RWPE2 (cell line): ENCODE data around the gene LEPROT.

Source experiments
- ATAC-seq: fragments of 200-7000 bp; cut with Tn5 transposase; 3 replicates; pipeline ENCODE4 v1.9.1; 2021; ENCODE audit warnings: low read depth
- DNase-seq: peaks from one replicate; pipeline ENCODE4 v3.0.0-alpha.2; 2020; ENCODE audit warnings: low spot score
- H3K27ac ChIP-seq: fragments of 450-650 bp; 2 replicates; pipeline ENCODE4 v1.5.1; 2017; ENCODE audit warnings: mild to moderate bottlenecking; ENCODE audit not compliant: poor library complexity, severe bottlenecking
- H3K27me3 ChIP-seq: fragments of 250-450 bp; sonication (Bioruptor Pico); 2 replicates; pipeline ENCODE4 v1.5.1; 2021; ENCODE audit warnings: mild to moderate bottlenecking, moderate library complexity; ENCODE audit not compliant: insufficient read depth, poor library complexity, severe bottlenecking
- H3K36me3 ChIP-seq: fragments of 250-450 bp; sonication (Bioruptor Pico); 2 replicates; pipeline ENCODE4 v1.5.1; 2020; ENCODE audit warnings: low read depth, mild to moderate bottlenecking, moderate library complexity
- H3K4me1 ChIP-seq: fragments of 250-450 bp; sonication (Bioruptor Pico); 2 replicates; pipeline ENCODE4 v1.5.1; 2021; ENCODE audit warnings: mild to moderate bottlenecking, moderate library complexity; ENCODE audit not compliant: insufficient read depth, poor library complexity, severe bottlenecking
- H3K4me3 ChIP-seq: fragments of 250-450 bp; sonication (Bioruptor Pico); 2 replicates; pipeline ENCODE4 v1.5.1; 2021; ENCODE audit warnings: mild to moderate bottlenecking, moderate library complexity; ENCODE audit not compliant: severe bottlenecking
- H3K9me3 ChIP-seq: fragments of 250-450 bp; sonication (Bioruptor Pico); 2 replicates; pipeline ENCODE4 v1.5.1; 2021; ENCODE audit warnings: mild to moderate bottlenecking, moderate library complexity; ENCODE audit not compliant: severe bottlenecking
- TF ChIP-seq, protein P1 (sequence below): fragments of 450-650 bp; IDR thresholded peaks from one replicate; pipeline ENCODE4 v1.5.1; 2017; ENCODE audit warnings: mild to moderate bottlenecking, moderate library complexity; ENCODE audit not compliant: poor library complexity, severe bottlenecking

Gene LEPROT

DNA sequence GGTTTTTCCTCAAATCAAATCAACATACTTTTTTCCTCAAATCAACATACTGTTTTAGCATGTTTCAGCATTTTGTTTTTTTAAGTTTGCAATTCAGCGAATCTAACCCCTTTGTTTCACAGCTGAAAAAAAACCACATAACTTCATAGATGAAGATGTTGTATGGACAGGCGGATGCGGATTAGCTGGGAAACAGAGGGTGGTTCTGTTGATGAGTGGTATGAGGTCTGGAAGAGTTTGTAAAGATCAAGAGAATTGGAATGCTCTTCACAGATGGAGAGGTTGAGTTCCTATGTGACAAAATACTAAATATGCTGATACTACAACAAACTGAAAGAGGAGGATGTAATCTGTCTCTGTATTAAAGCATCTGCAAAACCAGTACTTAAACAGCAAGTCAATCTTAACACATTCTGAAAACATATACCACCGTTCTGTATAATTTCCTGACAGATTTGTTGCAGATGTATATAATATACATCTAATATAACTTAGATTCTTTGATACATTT lies 10.6 kb upstream of the LEPROT start:
- Histone ChIP-seq H3K4me3 (no peak overlapping the region), H3K27ac (no peak overlapping the region), H3K36me3 (no peaks in the 10 kb centered on the region), H3K27me3 (no peaks in the 10 kb centered on the region), H3K9me3 (no peaks in the 10 kb centered on the region), H3K4me1 (no peaks in the 10 kb centered on the region)
- TF ChIP-seq, protein P1, sequence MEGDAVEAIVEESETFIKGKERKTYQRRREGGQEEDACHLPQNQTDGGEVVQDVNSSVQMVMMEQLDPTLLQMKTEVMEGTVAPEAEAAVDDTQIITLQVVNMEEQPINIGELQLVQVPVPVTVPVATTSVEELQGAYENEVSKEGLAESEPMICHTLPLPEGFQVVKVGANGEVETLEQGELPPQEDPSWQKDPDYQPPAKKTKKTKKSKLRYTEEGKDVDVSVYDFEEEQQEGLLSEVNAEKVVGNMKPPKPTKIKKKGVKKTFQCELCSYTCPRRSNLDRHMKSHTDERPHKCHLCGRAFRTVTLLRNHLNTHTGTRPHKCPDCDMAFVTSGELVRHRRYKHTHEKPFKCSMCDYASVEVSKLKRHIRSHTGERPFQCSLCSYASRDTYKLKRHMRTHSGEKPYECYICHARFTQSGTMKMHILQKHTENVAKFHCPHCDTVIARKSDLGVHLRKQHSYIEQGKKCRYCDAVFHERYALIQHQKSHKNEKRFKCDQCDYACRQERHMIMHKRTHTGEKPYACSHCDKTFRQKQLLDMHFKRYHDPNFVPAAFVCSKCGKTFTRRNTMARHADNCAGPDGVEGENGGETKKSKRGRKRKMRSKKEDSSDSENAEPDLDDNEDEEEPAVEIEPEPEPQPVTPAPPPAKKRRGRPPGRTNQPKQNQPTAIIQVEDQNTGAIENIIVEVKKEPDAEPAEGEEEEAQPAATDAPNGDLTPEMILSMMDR = no peak
- ATAC-seq = no peak
- DNase-seq = no peak

DNA sequence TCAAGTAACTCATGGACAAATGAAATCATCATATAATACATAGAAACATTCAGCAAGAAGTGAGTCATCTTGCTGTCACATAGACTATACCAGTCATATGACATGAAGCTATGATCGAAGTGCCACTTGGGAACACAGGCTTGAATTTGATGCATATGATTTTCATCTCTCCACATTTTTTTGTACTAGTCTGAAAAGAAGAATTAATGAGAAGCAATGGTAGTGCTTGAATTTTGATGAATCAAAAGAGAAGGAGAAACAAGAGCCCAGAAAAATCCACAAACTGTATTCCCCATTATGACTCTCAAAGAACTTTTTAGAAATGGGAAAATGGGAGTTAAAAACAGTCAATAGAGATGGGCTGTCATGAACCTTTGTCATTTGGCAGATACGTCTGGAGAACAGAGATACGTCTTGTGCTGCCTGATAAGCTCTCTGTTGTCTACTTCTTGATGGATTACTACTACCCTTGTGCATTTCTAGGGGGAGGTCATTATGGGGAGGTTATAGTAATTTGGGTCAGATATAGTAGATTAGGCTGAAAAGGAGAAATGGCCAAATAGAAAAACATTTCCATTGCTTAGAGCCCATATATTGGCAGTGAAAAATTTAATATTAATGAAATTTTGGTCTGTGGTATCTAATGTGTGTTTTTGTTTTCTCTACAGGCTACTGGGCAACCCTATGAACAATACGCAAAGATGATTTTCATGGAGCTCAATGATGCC lies 8.0 kb upstream of the LEPROT start:
- H3K36me3 ChIP-seq = no peaks in the 10 kb centered on the region
- no peak overlapping the region for H3K4me3 ChIP-seq

DNA sequence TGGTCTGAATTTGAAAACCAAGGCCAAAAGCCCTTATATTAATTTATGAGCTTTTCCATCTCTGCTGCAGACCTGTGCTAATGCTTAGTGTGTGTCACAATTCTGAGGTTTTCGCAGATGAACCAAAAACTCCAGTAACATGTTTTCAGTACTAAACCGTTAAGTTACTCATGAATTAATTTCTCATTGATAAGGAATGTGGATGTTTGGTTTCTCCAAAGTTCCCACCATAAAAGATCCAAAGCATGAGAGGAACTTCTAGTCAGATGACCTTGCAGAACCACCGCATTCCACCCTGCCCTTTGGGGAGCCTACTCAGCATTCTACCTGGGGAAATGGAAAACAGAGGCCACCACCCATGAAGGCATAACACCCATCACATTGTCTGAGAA lies 7.5 kb upstream of the LEPROT start:
- Histone ChIP-seq H3K36me3 (no peaks in the 10 kb centered on the region), H3K27me3 (no peaks in the 10 kb centered on the region), H3K4me3 (no peak overlapping the region), H3K4me1 (peaks cover 9% of the 10 kb centered on the region), H3K9me3 (no peaks in the 10 kb centered on the region), H3K27ac (no peak overlapping the region)
- TF ChIP-seq, protein P1 = no peak
- DNase-seq (no peak), ATAC-seq (no peak)

More for the DNA sequence above, 8.0 kb upstream of the LEPROT start:
- DNase-seq (no peak), ATAC-seq (no peak)
- H3K27ac ChIP-seq = no peak overlapping the region
- H3K9me3 ChIP-seq = no peaks in the 10 kb centered on the region
- no peaks in the 10 kb centered on the region for H3K27me3 ChIP-seq
- TF ChIP-seq, protein P1 = no peak
- H3K4me1 ChIP-seq = peaks cover 4% of the 10 kb centered on the region

DNA sequence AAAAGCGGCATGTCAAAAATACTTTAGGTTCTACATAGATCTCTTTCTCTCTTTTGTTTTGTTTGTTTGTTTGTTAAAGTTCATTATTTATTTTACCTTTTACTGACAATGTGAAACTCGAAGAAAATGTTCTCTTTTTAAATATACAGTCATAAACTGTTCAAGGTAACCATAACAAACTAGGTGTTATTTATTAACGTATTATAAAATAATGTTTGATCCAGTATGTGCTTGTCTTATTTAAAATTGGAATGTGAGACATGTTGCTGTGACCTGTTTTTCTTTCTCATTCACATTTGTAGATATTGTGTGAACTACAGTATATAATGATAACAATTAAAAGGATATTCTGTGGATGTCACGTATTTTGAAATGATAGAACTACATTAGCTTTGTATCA lies 5.9 kb upstream of the LEPROT start:
- no peaks in the 10 kb centered on the region for H3K27me3 ChIP-seq
- no peak overlapping the region for H3K27ac ChIP-seq
- H3K9me3 ChIP-seq = no peaks in the 10 kb centered on the region
- H3K4me1 ChIP-seq = peaks cover 22% of the 10 kb centered on the region
- DNase-seq = no peak
- no peak for ATAC-seq
- no peak overlapping the region for H3K4me3 ChIP-seq
- TF ChIP-seq, protein P1 = no peak
- H3K36me3 ChIP-seq = no peaks in the 10 kb centered on the region

DNA sequence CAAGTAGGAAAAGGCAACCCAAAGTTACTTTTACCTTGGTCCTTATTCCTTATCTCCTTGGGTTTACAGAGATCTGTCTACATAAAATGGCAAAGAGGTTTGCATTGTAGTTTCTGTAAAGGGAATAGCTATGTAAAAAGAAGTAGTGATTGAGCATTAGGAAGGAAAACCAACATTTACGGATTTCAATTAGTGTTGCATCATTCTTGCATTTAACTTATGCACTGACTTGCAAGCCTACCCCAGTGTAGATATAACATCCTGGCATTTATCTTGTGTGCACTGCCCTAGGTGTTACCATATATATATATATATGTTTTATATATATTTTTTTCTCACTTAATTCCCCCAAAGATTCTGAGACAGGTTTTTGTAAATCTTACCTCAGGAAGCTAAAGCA lies 3.7 kb upstream of the LEPROT start:
- DNase-seq = no peak
- H3K4me3 ChIP-seq = no peak overlapping the region
- no peaks in the 10 kb centered on the region for H3K27me3 ChIP-seq
- H3K9me3 ChIP-seq = no peaks in the 10 kb centered on the region
- no peaks in the 10 kb centered on the region for H3K36me3 ChIP-seq
- peaks cover 22% of the 10 kb centered on the region for H3K4me1 ChIP-seq
- TF ChIP-seq, protein P1 = no peak
- no peak overlapping the region for H3K27ac ChIP-seq
- no peak for ATAC-seq
